Measurements from ENCODE around the gene GALT.

GRCh38 chr9:34684145-34684544 is 37.7 kb downstream of the GALT start:
- TF ChIP-seq EZH2 (IDR thresholded peaks at IDR 0.05; ENCODE audit: low read depth, unreplicated experiment) (no peak), CTCF (conservative IDR thresholded peaks at IDR 0.05; ENCODE audit: low read depth in 2 of 2) (no peak), POLR2AphosphoS5 (IDR thresholded peaks at IDR 0.05; ENCODE audit: low read depth) (no peak), REST (IDR thresholded peaks at IDR 0.05; ENCODE audit: unreplicated experiment) (no peak), STAT1 (IDR thresholded peaks at IDR 0.05; ENCODE audit: unreplicated experiment) (no peak), ZNF114 (CRISPR knock-in tag; IDR thresholded peaks at IDR 0.05) (no peak), CREB1 (CRISPR knock-in tag; IDR thresholded peaks at IDR 0.05; ENCODE audit: low read depth) (no peak)
